Keratinocyte (primary cell): ENCODE results near the gene VWA7.

Experiments used
- EZH2 ChIP-seq: IDR thresholded peaks from one replicate; pipeline ENCODE4 v1.6.1; 2012; ENCODE audit warnings: inconsistent platforms, mild to moderate bottlenecking, low read length, moderate library complexity
- TF ChIP-seq, protein P1 (sequence below), 3 experiments: IDR thresholded peaks in 1 of 3; conservative IDR thresholded peaks in 1 of 3; optimal IDR thresholded peaks in 1 of 3; 2 replicates in 2 of 3; 3 replicates in 1 of 3; pipeline versions ENCODE3 to v1.5.1; 2011; ENCODE audit warnings: low read length in 3 of 3, mild to moderate bottlenecking in 3 of 3, moderate library complexity in 2 of 3, control low read depth in 1 of 3, inconsistent platforms in 1 of 3; ENCODE audit not compliant: insufficient read depth in 2 of 3; ENCODE audit errors: extremely low read depth in 1 of 3

DNA sequence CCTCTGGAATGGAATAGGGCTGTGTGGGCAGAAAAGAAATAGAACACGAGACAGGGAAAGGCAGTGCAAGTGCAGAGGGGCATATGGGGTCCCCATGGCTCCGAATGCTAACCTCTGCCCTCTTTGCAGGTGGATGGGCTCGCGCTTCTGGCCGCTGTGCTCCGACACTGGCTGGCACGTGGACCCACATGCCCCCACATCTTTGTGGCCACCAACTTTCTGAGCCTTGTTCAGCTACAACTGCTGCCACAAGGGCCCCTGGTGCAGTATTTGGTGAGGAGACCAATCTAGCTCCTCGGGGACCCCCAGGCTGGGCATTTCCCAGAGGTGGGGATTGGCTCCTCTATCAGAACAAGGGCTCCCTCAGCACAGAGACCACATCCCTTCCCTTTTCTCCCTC lies 15.8 kb downstream of the VWA7 start:
- TF ChIP-seq, protein P1, sequence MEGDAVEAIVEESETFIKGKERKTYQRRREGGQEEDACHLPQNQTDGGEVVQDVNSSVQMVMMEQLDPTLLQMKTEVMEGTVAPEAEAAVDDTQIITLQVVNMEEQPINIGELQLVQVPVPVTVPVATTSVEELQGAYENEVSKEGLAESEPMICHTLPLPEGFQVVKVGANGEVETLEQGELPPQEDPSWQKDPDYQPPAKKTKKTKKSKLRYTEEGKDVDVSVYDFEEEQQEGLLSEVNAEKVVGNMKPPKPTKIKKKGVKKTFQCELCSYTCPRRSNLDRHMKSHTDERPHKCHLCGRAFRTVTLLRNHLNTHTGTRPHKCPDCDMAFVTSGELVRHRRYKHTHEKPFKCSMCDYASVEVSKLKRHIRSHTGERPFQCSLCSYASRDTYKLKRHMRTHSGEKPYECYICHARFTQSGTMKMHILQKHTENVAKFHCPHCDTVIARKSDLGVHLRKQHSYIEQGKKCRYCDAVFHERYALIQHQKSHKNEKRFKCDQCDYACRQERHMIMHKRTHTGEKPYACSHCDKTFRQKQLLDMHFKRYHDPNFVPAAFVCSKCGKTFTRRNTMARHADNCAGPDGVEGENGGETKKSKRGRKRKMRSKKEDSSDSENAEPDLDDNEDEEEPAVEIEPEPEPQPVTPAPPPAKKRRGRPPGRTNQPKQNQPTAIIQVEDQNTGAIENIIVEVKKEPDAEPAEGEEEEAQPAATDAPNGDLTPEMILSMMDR (optimal IDR thresholded peaks at IDR 0.05 in 1 of 3, IDR thresholded peaks at IDR 0.05 in 1 of 3, conservative IDR thresholded peaks at IDR 0.05 in 1 of 3; ENCODE audit: extremely low read depth in 1 of 3, insufficient read depth in 2 of 3, low read length in 3 of 3): no peak
- TF ChIP-seq EZH2: no peak
